SK-MEL-5 (cell line): ENCODE measurements around the gene PIP4P1. TPM values are rescaled to one million over a fixed set of nuclear protein-coding genes. Genes with fewer than 3 reads are reported as not detected.
"Not testable (repeated sequence)": the region's sequence is repeated elsewhere in the genome, so short reads cannot be mapped to it uniquely, and the experiment has no call there.

ENCODE experiments used
- DNase-seq: peaks from one replicate; pipeline ENCODE4 v3.0.0-alpha.2; 2016; ENCODE audit warnings: low read depth, low spot score
- in situ Hi-C: cut with HindIII; loops from 2 replicates; pipeline ENCODE4 v1.10.0; 2016; ENCODE audit warnings: low sequenced_read_pairs, high pct_unique_total_duplicates, low pct_unique_long_range_greater_than_20kb
- polyA plus RNA-seq, 2 experiments: library from polyadenylated mRNA; depleted of rRNA; stranded (reverse); fragments of >200 nt; gene quantifications; 2 replicates each; pipeline ENCODE4 v1.2.3, GENCODE V29; 2015
- total RNA-seq: library from RNA; depleted of rRNA; stranded (reverse); fragments of >200 nt; shearing (Covaris generic); gene quantifications from 2 replicates; pipeline ENCODE4 v1.2.3, GENCODE V29; 2014; rRNA removed

PIP4P1 gene
- total RNA-seq: 22.9 and 25.8 TPM in 2 replicates
- polyA plus RNA-seq (2015; cell fraction: cytosol; rRNA removed): 39.8 and 43.1 TPM in 2 replicates
- polyA plus RNA-seq (2015; cell fraction: nucleus; rRNA removed): 79.1 and 99.4 TPM in 2 replicates

DNA sequence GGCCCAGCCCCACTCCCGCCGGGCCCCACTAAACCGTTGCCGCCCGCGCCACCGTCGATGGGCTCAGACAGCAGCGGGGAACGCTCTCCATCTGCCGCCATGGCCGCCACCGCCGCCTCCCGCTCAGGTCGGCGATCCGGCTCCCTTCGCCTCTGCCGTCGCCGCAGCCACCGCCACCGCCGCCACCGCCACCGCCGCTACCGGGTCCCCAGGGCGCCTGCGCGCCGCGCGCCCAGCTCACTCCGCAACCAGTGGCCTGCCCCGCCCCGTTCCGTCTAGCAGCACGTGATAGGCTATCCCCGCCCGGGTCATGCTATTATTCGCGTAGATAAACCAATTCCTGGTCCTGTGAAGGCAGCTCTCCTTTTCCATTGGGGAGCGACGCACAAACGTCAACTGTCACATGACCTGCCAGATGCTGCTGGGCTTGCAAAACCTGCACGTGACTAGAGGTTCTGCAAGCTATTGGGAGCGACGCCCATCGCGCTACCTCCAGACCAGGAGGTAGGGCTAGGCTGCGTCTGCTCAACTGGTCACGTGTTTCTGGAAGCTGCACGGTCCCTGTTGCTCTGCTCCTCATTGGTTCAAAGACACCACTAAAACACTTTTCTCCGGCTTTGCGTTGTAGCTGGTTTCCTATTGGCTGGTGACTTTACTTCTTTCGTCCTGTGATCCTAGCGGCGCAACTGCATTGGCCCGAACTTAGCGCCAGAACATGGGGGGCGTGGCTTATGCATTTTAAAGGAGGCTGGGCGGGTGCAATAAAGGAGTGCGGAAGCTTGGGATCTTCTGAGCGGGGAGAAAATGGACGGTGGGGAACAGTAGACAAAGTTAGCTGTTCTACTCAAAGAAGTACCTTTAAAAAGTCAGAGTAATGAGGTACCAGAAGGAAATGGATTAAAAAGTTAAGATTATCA is at the start of gene PIP4P1:
Gene PIP4P1 (minus strand): TSS at position 210 of the 917 bp plus-strand sequence. CDS start 109 bp downstream, at position 101.
- in situ Hi-C loops: no loop called here
- DNase-seq: peak; percentile 99

- DNase-seq: no peak
- in situ Hi-C loops: no loop called here
Measured at GRCh38 chr14:20508367-20508766, 47.1 kb upstream of the PIP4P1 start.

- in situ Hi-C loops: not testable (repeated sequence)
Measured at GRCh38 chr14:20507537-20507936, 46.3 kb upstream of the PIP4P1 start.

GRCh38 chr14:20506752-20507151 is 45.5 kb upstream of the PIP4P1 start:
- in situ Hi-C loops: not testable (repeated sequence)

More at GRCh38 chr14:20507537-20507936, 46.3 kb upstream of the PIP4P1 start:
- DNase-seq: not testable (repeated sequence)

GRCh38 chr14:20506276-20506675 is 45.0 kb upstream of the PIP4P1 start:
- in situ Hi-C loops, DNase-seq: not testable (repeated sequence)

More at GRCh38 chr14:20506752-20507151, 45.5 kb upstream of the PIP4P1 start:
- not testable (repeated sequence) for DNase-seq

DNA sequence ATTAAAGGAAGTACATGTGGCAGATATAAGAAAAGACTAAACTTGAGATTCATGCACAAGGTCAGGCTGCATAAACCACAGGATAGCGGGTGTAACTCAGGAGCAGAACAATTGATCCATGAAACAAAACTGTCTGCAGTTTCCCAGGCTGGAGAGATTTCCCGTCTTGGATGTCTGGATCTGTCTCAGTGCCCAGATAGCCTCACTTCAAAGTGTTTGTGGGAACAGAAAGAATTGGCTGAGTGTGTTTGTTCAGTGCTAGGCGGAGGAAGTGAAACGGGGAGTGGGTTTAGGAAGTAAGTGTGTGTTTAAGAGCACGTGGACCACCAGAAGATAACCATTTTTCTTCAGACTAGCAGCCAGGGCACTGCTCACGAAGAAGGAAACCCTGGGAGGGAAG is 42.7 kb upstream of the PIP4P1 start:
- in situ Hi-C loops: no loop called here
- DNase-seq: no peak

DNA sequence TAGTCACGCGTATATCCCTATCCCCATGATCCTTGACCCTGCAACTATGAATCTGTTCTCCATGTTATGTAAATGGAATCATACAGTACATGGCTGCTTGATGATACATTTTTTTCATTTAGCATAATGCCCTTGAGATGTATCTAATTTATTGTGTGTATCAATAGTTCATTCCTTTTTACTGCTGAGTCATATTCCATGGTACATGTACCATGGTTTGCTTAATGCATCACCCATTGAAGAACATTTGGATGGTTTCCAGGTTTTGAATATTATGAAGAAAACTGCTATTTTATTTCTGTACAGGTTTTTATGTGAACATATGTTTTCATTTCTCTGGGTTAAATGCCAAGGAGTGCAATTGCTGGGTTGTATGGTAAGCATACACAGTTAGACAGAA is 40.1 kb upstream of the PIP4P1 start:
- in situ Hi-C loops: no loop called here
- no peak for DNase-seq

- in situ Hi-C loops: no loop called here
- DNase-seq: no peak
Measured at GRCh38 chr14:20499881-20500280, 38.6 kb upstream of the PIP4P1 start.

DNA sequence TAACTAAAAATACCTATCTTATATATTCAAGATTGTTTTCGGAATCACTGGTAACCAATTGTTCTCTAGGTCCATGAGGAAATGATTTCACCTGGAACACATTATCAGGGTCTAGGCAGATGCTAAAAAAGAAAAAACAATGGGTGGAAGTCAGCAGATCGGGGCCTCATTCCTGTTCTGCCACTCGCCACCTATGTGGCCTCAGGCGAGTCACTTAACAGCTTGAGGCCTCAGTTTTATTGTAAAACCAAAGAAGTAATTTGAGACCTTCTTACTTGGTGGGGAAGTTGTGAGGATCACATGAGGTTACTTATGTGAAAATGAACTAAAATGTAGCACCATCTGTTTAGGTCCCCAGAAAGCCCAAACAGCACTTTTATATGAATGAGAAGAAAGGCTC is 37.9 kb upstream of the PIP4P1 start:
- DNase-seq: no peak
- in situ Hi-C loops: no loop called here

DNA sequence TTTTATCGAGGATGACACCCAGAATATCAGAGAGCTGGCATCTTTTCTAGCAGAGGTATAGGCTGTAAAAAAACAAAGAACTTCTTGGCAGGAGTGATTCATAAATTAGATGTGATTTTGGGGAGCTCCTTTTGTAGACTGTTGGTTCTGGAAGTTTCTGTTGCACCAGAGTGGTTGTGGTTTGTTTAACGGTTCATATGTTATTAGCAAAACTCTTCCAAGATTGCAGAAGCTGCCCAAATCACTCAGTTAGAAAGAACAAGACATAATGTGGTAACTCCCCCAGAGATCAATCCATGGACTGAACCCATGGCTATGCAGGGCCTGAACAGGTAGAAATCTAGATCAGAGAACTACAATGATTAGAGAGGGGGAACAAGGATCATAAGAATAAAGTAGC is 37.4 kb upstream of the PIP4P1 start:
- DNase-seq: no peak
- in situ Hi-C loops: no loop called here

DNA sequence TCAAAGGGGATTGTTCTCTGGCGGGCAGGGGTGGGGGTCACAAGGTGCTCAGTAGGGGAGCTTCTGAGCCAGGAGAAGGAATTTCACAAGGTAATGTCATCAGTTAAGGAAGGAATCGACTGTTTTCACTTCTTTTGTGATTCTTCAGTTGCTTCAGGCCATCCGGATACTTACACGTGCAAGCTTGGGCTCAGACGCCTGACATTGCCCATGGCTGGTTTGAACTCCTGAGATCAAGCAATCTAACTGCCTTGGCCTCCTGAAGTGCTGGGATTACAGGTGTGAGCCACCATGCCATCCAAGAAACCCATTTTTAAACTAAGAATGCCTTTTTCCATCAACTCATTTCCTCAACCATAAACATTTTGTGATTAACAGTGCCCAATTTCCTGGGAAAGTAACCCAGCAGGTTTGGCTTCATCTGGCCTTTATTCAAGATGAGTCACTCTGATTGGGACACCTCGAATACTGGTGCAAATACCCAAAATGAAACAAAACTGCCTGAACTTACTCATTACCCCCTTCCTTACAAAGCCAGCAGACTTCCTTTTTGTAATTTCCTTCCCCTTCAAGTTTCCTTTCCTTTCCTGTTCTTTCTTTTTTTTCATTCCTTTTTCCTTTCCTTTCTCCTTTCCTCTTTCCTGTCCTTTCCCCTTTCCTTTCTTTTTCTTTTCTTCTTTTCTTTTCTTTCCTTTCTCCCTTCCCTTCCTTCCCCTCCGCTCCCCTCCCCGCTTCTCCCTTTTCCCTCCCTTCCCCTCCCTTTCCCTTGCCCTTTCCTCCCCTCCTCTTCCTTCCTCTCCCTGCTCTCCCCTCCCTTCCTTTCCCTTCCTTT is 33.9 kb upstream of the PIP4P1 start:
- in situ Hi-C loops: no loop called here
- no peak for DNase-seq

DNA sequence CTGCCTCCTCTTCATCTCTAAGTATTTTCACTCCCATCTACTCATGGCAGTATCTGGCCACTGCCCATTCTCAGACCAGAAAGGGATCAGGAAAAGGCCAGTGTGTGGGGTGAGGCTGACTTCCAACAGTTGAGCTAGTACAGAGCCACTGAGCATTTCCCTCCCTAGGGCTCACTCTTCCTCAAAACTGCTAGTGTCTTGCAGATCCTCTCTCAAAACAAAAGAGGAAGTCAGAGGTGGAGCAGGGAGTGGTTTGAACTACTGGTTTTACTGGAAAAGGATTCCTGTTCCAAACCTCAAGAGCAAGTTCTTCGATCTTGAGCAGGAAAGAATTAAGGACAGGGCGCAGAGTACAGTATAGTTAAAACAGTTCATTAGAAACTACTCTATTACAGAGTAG is 32.4 kb upstream of the PIP4P1 start:
- DNase-seq: no peak
- in situ Hi-C loops: no loop called here

DNA sequence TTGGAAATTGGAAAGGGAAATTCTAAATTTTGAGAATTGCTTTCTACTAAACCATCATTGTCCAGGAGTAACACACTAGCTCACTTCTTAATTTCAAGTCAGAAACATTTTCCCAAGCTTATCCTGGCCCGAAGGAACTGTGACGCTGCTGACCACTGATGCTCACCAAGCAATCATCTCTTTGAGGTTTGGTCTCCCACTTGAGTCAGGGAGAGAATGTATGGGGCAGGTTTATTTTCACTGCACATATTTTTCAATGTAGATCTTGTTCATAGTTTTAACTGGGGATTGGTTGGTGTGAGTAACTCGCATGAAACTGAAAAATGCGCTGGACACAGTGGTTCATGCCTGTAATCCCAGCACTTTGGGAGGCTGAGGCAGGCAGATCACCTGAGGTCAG is 31.3 kb upstream of the PIP4P1 start:
- DNase-seq: no peak
- in situ Hi-C loops: no loop called here

- DNase-seq: no peak
- in situ Hi-C loops: no loop called here
Measured at GRCh38 chr14:20490563-20490962, 29.3 kb upstream of the PIP4P1 start.

DNA sequence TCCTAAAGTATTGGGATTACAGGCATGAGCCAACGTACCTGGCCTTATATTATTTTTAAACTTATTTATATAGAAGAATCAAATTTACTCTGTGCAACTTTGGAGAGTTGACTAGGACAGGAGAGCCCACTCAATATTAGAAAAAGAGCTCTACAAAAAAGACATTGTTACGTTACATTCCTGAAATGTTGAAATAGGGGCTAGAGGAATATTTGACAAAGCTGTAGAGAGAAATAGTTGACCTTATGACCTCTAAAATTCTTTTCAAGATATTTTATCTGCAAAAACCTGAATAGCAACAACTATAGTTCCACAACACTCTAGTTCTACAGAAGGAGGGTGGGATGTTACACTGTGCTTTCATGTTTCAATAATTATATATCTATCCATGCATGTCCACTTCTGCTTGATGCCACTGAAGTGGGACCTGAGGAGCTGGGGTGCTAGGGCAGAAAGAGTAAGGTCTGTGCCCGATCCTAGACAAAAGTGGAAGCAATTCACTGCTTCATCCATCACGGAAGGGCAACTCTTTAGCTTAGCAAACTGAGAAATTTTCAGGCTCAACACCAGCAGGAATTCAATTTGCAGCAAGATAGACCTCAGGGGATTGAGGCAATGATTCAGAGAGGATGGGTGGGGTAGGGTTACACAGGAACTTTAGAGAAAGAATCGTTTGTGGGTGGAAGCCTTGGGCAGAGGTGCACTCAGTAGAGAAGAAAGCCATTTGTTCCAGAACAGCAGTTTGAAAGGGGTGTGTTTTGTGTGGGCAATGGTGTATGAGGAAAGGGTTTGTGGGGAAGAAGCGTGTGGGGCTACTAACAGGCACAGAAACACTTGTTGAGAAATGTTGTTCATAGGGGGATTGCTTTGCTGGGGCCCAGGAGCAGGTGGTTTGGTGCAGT is 28.1 kb upstream of the PIP4P1 start:
- in situ Hi-C loops: no loop called here
- peak; percentile 36 for DNase-seq

DNA sequence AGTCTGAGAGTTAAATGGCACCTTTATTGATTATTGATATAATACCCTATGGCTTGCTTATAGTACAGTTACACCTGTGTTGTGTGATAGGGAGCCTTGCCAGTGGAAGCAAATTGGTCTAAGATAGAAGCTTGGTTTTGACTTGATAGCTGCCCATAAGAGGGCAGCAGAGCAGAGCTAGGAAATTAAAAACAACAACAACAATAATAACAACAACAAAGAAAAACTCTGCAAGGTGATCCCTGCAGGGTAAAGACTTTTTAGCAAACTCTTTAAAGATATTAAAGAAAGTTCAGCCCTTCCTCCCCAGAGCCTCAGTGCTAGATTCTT is 26.1 kb upstream of the PIP4P1 start:
- in situ Hi-C loops: no loop called here
- peak; percentile 11 for DNase-seq

- no peak for DNase-seq
- in situ Hi-C loops: no loop called here
Measured at GRCh38 chr14:20486684-20487395, 25.6 kb upstream of the PIP4P1 start.
